SK-N-SH (cell line): Measurements from ENCODE around the gene PRICKLE2. TPM values are rescaled to one million over a fixed set of nuclear protein-coding genes. Genes with fewer than 3 reads are reported as not detected.

Source experiments
- CTCF ChIA-PET: fragments of 300-600, 350-600 bp; formaldehyde crosslinking; extraction: SDS; loops from one replicate; lab custom pipeline; 2021; lab: Yijun Ruan, JAX
- POLR2A ChIA-PET: fragments of 350-600 bp; sonication (Branson Sonifier 250); formaldehyde crosslinking; extraction: SDS; loops from one replicate; lab custom pipeline; 2020; ENCODE audit warnings: antibody characterized with exemption, inconsistent platforms; lab: Yijun Ruan, JAX
- DNase-seq: peaks from one replicate; pipeline ENCODE4 v3.0.0; 2012
- H2AFZ ChIP-seq: fragments of 200-600 bp; sonication (generic); 2 replicates; pipeline ENCODE4 v1.8.1; 2016; ENCODE audit warnings: antibody characterized with exemption, mild to moderate bottlenecking, low read depth
- H3F3A ChIP-seq: fragments of 200-600 bp; sonication (generic); replicated peaks from 2 replicates; pipeline ENCODE3; 2016; ENCODE audit warnings: antibody characterized with exemption, mild to moderate bottlenecking; ENCODE audit not compliant: insufficient read depth
- H3K27ac ChIP-seq, 2 experiments: fragments of 200-500 bp in 1 of 2; fragments of 200-600 bp in 1 of 2; sonication (Bioruptor generic) in 1 of 2; sonication (generic), shearing (Covaris generic) in 1 of 2; 2 replicates each; pipeline versions ENCODE4 v1.5.1 to v1.6.1; 2014 to 2016; ENCODE audit warnings: low read depth in 2 of 2, inconsistent platforms in 1 of 2, low read length in 1 of 2, mild to moderate bottlenecking in 1 of 2, mixed read lengths in 1 of 2
- H3K27me3 ChIP-seq: fragments of 200-600 bp; sonication (generic), shearing (Covaris generic); 2 replicates; pipeline ENCODE4 v1.6.1; 2016; ENCODE audit warnings: mixed run types; ENCODE audit not compliant: insufficient read depth
- H3K36me3 ChIP-seq, 2 experiments: fragments of 200-500 bp in 1 of 2; fragments of 200-600 bp in 1 of 2; sonication (Bioruptor generic) in 1 of 2; sonication (generic) in 1 of 2; replicated peaks in 1 of 2; 2 replicates each; pipeline versions ENCODE3 to v1.5.1; 2014 to 2016; ENCODE audit warnings: low read length in 1 of 2, mild to moderate bottlenecking in 1 of 2; ENCODE audit not compliant: insufficient read depth in 2 of 2, control insufficient read depth in 1 of 2
- H3K4me1 ChIP-seq, 2 experiments: fragments of 200-500 bp in 1 of 2; fragments of 200-600 bp in 1 of 2; sonication (Bioruptor generic) in 1 of 2; sonication (generic), shearing (Covaris generic) in 1 of 2; 2 replicates each; pipeline versions ENCODE4 v1.5.1 to v1.6.1; 2014 to 2016; ENCODE audit warnings: low read depth in 1 of 2, low read length in 1 of 2, mixed run types in 1 of 2; ENCODE audit not compliant: insufficient read depth in 2 of 2, control insufficient read depth in 1 of 2
- H3K4me2 ChIP-seq: fragments of 200-600 bp; sonication (generic), shearing (Covaris generic); 2 replicates; pipeline ENCODE4 v1.6.1; 2017; ENCODE audit warnings: mixed run types
- H3K4me3 ChIP-seq, 2 experiments: fragments of 200-500 bp in 1 of 2; fragments of 200-600 bp in 1 of 2; sonication (Bioruptor generic) in 1 of 2; sonication (generic), shearing (Covaris generic) in 1 of 2; 2 replicates each; pipeline versions ENCODE4 v1.5.1 to v1.8.1; 2014 to 2016; ENCODE audit warnings: low read depth in 2 of 2, inconsistent platforms in 1 of 2, low read length in 1 of 2, mild to moderate bottlenecking in 1 of 2, mixed read lengths in 1 of 2, moderate library complexity in 1 of 2
- H3K79me2 ChIP-seq: fragments of 200-600 bp; sonication (generic); 2 replicates; pipeline ENCODE4 v1.8.1; 2017; ENCODE audit warnings: mild to moderate bottlenecking; ENCODE audit not compliant: insufficient read depth
- H3K9ac ChIP-seq: fragments of 200-600 bp; sonication (generic); 2 replicates; pipeline ENCODE4 v1.6.1; 2017; ENCODE audit warnings: mixed run types
- H3K9me2 ChIP-seq: fragments of 200-600 bp; sonication (generic); 2 replicates; pipeline ENCODE4 v1.6.1; 2017; ENCODE audit warnings: mixed run types
- H3K9me3 ChIP-seq: fragments of 200-600 bp; sonication (generic); 2 replicates; pipeline ENCODE4 v1.6.1; 2017; ENCODE audit warnings: mixed run types, mild to moderate bottlenecking, moderate library complexity
- H4K20me1 ChIP-seq: fragments of 200-600 bp; sonication (generic); 2 replicates; pipeline ENCODE4 v1.6.1; 2017; ENCODE audit warnings: mild to moderate bottlenecking, mixed run types; ENCODE audit not compliant: insufficient read depth
- EP300 ChIP-seq, 2 experiments: IDR thresholded peaks; 2 replicates each; pipeline versions ENCODE4 v1.4.0 to v1.6.1; 2012; ENCODE audit warnings: borderline replicate concordance in 1 of 2, low read depth in 1 of 2, low read length in 1 of 2
- EZH2phosphoT487 ChIP-seq: fragments of 200-600 bp; sonication (generic); IDR thresholded peaks from 2 replicates; pipeline ENCODE4 v1.6.1; 2017; ENCODE audit warnings: low read depth, mixed run types, mild to moderate bottlenecking, antibody characterized with exemption, moderate library complexity, borderline replicate concordance
- GATA2 ChIP-seq: sonication (generic); formaldehyde crosslinking; IDR thresholded peaks from 2 replicates; pipeline ENCODE4 v1.5.0; 2020; ENCODE audit warnings: mild to moderate bottlenecking, missing genetic modification reagents
- MEF2A ChIP-seq: IDR thresholded peaks from 2 replicates; pipeline ENCODE4 v1.4.0; 2012; ENCODE audit warnings: low read depth, borderline replicate concordance
- MXI1 ChIP-seq: IDR thresholded peaks from 2 replicates; pipeline ENCODE4 v1.6.1; 2012; ENCODE audit warnings: mild to moderate bottlenecking, low read depth, low read length, improper control_type of control experiment
- NRF1 ChIP-seq: IDR thresholded peaks from 2 replicates; pipeline ENCODE4 v1.6.1; 2012; ENCODE audit warnings: low read depth, mild to moderate bottlenecking, low read length
- RAD21 ChIP-seq: IDR thresholded peaks from 2 replicates; pipeline ENCODE4 v1.6.1; 2012; ENCODE audit warnings: mild to moderate bottlenecking, low read length
- RCOR1 ChIP-seq: fragments of 150-350 bp; IDR thresholded peaks from 2 replicates; pipeline ENCODE4 v1.6.1; 2017; ENCODE audit warnings: antibody characterized with exemption, low read length
- RFX5 ChIP-seq: IDR thresholded peaks from 2 replicates; pipeline ENCODE4 v1.6.1; 2012; ENCODE audit warnings: mild to moderate bottlenecking, improper control_type of control experiment, low read length
- RXRA ChIP-seq: IDR thresholded peaks from 2 replicates; pipeline ENCODE4 v1.4.0; 2012; ENCODE audit warnings: low read depth, mild to moderate bottlenecking, borderline replicate concordance
- SIN3A ChIP-seq: IDR thresholded peaks from 2 replicates; pipeline ENCODE4 v1.6.1; 2012; ENCODE audit warnings: low read depth, mild to moderate bottlenecking, low read length, moderate library complexity, borderline replicate concordance
- SMC3 ChIP-seq: IDR thresholded peaks from 2 replicates; pipeline ENCODE4 v1.6.1; 2012; ENCODE audit warnings: low read depth, low read length, improper control_type of control experiment
- TAF1 ChIP-seq: IDR thresholded peaks from 2 replicates; pipeline ENCODE4 v1.6.1; 2012; ENCODE audit warnings: low read depth, mild to moderate bottlenecking, low read length, moderate library complexity, borderline replicate concordance
- TCF12 ChIP-seq: IDR thresholded peaks from 2 replicates; pipeline ENCODE4 v1.4.0; 2012
- WGBS: methylation state at CpG from one replicate; pipeline ENCODE4 v1.1.6; 2017; ENCODE audit warnings: low lambda C conversion rate; 5-methylcytosine and 5-hydroxymethylcytosine counted together
- polyA plus RNA-seq, 3 experiments: library from polyadenylated mRNA; depleted of rRNA; stranded (reverse); fragments of >200 nt; gene quantifications; 2 replicates each; pipeline ENCODE4 v1.2.3, GENCODE V29; 2012
- TF ChIP-seq, protein P1 (sequence below): fragments of 200-600 bp; sonication (generic); IDR thresholded peaks from 2 replicates; pipeline ENCODE4 v1.6.1; 2017; ENCODE audit warnings: antibody characterized with exemption, mild to moderate bottlenecking, moderate library complexity
- TF ChIP-seq, protein P2 (sequence below): fragments of 150-350 bp; IDR thresholded peaks from 2 replicates; pipeline ENCODE4 v1.6.1; 2017; ENCODE audit warnings: antibody characterized with exemption, low read length, low read depth, borderline replicate concordance
- TF ChIP-seq, protein P3 (sequence below): IDR thresholded peaks from 2 replicates; pipeline ENCODE4 v1.4.0; 2012; ENCODE audit warnings: low read depth
- TF ChIP-seq, protein P4 (sequence below): fragments of 150-350 bp; IDR thresholded peaks from 2 replicates; pipeline ENCODE4 v1.6.1; 2016; ENCODE audit warnings: mild to moderate bottlenecking, low read depth, low read length

The PRICKLE2 gene
- polyA plus RNA-seq, 1 of the 3 experiments (the other 2 are of a cell fraction): 0.67 TPM

DNA sequence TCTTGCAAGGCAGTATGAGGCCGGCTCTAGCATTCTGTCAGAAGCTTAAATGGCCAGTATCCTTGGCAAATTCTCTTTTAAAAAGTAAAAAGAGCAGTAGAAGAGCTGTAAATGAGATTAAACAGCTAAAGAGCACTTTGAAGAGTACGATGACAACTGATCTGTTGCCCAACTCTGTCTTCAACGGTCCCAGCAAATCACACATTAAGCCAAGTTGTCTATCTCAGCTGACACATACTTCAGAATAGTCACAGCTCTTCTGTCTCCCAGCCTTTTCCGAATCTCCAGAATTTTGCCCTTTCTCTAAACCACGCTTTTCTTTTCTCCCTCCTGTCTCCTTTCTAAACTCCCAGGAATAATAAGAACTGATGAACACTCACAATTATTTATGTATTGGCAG, 51.7 kb downstream of the PRICKLE2 start:
- Histone ChIP-seq H3K79me2 (no peaks in the 10 kb centered on the region), H3F3A (peaks cover 7% of the 10 kb centered on the region), H3K9me3 (no peaks in the 10 kb centered on the region), H4K20me1 (no peaks in the 10 kb centered on the region), H2AFZ (no peak overlapping the region), H3K36me3 (no peaks in the 10 kb centered on the region), H3K9me2 (no peaks in the 10 kb centered on the region), H3K4me3 (no peak overlapping the region), H3K4me2 (no peak overlapping the region), H3K9ac (no peak overlapping the region), H3K27ac (no peak overlapping the region), H3K4me1 (no peaks in the 10 kb centered on the region), H3K27me3 (no peaks in the 10 kb centered on the region)
- WGBS: 90% methylated on average over 5 of the region's 5 CpGs
- DNase-seq: no peak
- ChIA-PET POLR2A (no interaction called here), CTCF (no interaction called here)
- TF ChIP-seq, protein P1, sequence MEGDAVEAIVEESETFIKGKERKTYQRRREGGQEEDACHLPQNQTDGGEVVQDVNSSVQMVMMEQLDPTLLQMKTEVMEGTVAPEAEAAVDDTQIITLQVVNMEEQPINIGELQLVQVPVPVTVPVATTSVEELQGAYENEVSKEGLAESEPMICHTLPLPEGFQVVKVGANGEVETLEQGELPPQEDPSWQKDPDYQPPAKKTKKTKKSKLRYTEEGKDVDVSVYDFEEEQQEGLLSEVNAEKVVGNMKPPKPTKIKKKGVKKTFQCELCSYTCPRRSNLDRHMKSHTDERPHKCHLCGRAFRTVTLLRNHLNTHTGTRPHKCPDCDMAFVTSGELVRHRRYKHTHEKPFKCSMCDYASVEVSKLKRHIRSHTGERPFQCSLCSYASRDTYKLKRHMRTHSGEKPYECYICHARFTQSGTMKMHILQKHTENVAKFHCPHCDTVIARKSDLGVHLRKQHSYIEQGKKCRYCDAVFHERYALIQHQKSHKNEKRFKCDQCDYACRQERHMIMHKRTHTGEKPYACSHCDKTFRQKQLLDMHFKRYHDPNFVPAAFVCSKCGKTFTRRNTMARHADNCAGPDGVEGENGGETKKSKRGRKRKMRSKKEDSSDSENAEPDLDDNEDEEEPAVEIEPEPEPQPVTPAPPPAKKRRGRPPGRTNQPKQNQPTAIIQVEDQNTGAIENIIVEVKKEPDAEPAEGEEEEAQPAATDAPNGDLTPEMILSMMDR: no peak
- no peak for TF ChIP-seq RCOR1
- TF ChIP-seq NRF1: no peak
- TF ChIP-seq, protein P2, sequence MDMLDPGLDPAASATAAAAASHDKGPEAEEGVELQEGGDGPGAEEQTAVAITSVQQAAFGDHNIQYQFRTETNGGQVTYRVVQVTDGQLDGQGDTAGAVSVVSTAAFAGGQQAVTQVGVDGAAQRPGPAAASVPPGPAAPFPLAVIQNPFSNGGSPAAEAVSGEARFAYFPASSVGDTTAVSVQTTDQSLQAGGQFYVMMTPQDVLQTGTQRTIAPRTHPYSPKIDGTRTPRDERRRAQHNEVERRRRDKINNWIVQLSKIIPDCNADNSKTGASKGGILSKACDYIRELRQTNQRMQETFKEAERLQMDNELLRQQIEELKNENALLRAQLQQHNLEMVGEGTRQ: no peak
- no peak for TF ChIP-seq EZH2phosphoT487

DNA sequence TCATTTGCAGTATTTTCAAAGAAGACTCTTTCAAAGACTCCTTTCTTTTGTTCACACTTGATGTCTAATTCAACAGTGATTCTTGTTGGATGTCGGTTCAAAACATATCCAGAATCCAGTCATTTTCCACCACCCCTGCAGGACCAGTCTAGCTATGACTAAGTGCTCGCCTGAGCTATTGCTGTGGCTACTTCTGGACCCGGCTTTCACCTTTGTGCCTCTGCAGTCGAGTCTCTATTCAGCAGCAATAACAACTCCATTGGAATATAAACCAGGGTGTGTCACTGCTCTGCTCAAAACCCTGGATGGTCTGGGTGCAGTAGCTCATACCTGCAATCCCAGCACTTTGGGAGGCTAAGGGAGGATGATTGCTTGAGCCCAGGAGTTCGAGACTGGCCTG, 55.0 kb downstream of the PRICKLE2 start:
- POLR2A ChIA-PET: no interaction called here

More for the DNA sequence above, 55.0 kb downstream of the PRICKLE2 start:
- no peak for DNase-seq
- Histone ChIP-seq H3K4me2 (no peak overlapping the region), H3K9me3 (no peaks in the 10 kb centered on the region), H4K20me1 (no peaks in the 10 kb centered on the region), H3K9me2 (no peaks in the 10 kb centered on the region), H2AFZ (no peak overlapping the region), H3F3A (no peaks in the 10 kb centered on the region), H3K4me1 (no peaks in the 10 kb centered on the region), H3K27ac (no peak overlapping the region), H3K4me3 (no peak overlapping the region), H3K36me3 (no peaks in the 10 kb centered on the region), H3K27me3 (no peaks in the 10 kb centered on the region), H3K9ac (no peak overlapping the region), H3K79me2 (no peaks in the 10 kb centered on the region)
- CTCF ChIA-PET: interaction anchor here (4.4 kb wide), 1 partner anchor 140 kb away, joined by 27 read pairs; no protein-coding TSS in a partner anchor
- TF ChIP-seq TCF12 (no peak), MEF2A (no peak), EZH2phosphoT487 (no peak), SMC3 (no peak), EP300 (IDR thresholded peaks at IDR 0.05; ENCODE audit: borderline replicate concordance in 1 of 2, low read depth in 1 of 2, low read length in 1 of 2) (no peak), SIN3A (no peak), TAF1 (no peak), RCOR1 (no peak), RFX5 (no peak), GATA2 (CRISPR knock-in tag) (no peak), RAD21 (no peak), RXRA (no peak), MXI1 (no peak)
- TF ChIP-seq, protein P3, sequence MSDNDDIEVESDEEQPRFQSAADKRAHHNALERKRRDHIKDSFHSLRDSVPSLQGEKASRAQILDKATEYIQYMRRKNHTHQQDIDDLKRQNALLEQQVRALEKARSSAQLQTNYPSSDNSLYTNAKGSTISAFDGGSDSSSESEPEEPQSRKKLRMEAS: no peak
- TF ChIP-seq, protein P4, sequence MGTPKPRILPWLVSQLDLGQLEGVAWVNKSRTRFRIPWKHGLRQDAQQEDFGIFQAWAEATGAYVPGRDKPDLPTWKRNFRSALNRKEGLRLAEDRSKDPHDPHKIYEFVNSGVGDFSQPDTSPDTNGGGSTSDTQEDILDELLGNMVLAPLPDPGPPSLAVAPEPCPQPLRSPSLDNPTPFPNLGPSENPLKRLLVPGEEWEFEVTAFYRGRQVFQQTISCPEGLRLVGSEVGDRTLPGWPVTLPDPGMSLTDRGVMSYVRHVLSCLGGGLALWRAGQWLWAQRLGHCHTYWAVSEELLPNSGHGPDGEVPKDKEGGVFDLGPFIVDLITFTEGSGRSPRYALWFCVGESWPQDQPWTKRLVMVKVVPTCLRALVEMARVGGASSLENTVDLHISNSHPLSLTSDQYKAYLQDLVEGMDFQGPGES: no peak
- WGBS: 79% methylated on average over 5 of the region's 5 CpGs
